HG03432 (cell line): ENCODE measurements around the gene SLC35G3.
A peak's percentile ranks its signal among the peaks of the same experiment; 100 is the strongest.
"Not testable (repeated sequence)": the region's sequence is repeated elsewhere in the genome, so short reads cannot be mapped to it uniquely, and the experiment has no call there.

Experiments
- ATAC-seq: cut with Tn5 transposase; IDR thresholded peaks from one replicate; pipeline ENCODE4 v1.9.1; 2021; ENCODE audit warnings: mild to moderate bottlenecking, moderate library complexity; ENCODE audit not compliant: unreplicated experiment

The SLC35G3 gene

DNA sequence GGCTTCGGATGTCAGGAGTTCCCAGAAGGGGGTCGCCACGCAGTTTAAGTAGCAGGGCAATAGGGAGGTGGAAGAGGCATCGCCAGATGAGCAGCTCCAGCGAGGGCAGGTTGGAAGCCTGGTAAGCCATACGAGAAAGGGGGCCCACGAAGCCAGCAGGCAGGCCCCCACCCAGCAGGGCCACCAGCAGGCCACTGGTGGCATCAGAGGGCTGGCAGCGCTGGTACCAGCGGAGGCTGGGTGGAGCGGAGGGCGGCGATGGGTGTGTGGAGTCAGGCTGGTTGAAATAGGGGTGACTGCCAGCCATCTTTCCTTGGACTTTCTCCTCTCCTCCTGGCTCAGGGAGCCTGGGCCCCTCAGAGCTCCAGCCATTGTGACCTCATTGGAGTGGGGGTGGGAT, at the start of gene SLC35G3:
Gene SLC35G3 (minus strand): TSS at position 393 of the 400 bp plus-strand sequence. CDS start 86 bp downstream, at position 307.
- not testable (repeated sequence) for ATAC-seq

DNA sequence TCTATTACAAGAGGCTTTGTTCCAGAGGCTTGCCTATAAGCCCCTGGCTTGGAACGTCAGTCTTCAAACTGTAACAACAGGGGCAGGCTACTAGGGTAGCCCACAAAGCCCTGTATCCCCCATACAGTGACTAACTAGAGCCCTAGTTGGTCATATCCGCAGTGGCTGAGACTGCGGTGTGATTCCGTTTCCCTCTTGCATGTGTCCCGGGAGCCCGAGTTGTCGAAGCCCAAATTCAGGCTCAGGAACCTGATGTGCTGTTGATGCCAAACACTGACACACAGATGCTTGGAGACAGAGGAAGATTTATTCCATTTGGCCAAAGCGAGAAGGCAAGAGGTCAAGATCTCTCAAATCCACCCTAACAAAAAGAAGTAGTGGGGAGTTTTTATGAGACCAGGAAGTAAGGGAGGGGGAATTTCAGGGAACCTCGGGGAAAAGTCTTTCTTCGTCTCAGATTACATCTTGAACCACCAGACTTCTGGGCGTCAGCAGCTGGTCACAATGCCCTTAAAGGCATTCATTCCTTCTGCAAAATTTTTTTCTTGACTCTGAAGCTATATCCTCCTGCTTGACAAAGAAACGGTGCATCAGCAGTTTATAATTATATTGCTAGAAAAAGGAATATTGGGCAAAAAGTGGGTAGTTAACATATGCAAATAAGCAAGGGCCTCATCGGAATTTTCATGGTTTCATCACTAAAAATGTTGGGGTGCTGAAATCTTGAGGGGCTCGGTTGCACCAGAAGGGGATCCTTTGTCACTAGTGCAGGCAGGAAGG, 49.6 kb upstream of the SLC35G3 start:
- no peak for ATAC-seq

- peak; percentile 65 for ATAC-seq
Measured at GRCh38 chr17:35242805-35243560, 48.8 kb upstream of the SLC35G3 start, which contains the start of gene SLFN5. SLFN5 (plus strand) TSS chr17:35243072; CDS start chr17:35258691, 15,619 bp downstream.

DNA sequence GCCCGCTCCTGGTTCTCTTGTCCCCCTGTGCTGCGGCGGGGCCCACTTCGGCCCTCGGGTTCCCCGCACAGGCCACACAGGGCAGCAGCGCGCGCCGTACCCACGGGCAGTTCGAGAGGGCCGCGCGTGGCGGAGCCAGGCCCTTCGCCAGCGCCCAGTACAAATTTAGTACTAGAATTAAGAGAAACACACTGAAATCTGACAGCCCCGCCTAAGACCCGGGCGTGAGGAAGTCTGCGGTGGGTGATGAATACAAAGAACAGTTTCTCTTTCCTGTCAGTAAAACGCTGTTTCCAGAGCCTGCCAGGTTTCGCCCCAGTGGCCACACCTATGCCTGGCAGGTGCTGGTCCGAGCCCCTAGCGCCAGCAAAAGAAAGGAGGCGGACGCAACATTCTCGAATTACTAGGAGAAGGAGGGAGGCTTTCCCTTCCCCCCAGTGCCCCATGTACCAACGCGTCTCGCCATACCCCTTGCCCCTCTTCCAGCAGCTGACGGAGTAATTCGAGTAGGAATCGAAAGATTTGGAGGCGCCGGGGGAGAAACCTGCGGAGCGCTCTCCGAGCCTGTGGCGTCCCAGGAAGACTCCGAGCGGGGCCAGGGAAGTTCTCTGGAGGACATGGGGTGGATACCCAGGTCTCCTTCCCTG, 48.1 kb upstream of the SLC35G3 start:
- peak; percentile 45 for ATAC-seq

GRCh38 chr17:35241520-35241919, 47.3 kb upstream of the SLC35G3 start:
- no peak for ATAC-seq

- no peak for ATAC-seq
Measured at GRCh38 chr17:35240861-35241260, 46.7 kb upstream of the SLC35G3 start.

- ATAC-seq, result no peak
Measured at GRCh38 chr17:35239823-35240222, 45.6 kb upstream of the SLC35G3 start.

DNA sequence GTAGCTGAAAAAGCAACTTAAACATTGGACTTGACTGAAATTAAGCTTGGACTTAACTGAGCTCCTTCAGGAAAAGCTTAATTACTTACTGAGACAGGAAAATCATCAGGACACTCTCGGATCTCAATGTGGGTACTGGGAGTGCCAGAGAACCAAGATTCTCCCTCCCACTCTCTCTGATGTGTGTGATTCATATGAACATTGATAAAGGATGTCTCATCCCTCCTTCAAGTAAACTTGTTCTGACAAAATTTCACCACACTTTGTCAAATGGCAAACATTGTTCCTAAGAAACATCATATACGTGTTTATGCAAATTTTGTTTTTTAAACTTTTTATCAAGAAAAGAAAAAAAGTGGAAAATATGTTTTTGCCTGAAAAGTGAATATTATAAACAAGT, 44.6 kb upstream of the SLC35G3 start:
- no peak for ATAC-seq

DNA sequence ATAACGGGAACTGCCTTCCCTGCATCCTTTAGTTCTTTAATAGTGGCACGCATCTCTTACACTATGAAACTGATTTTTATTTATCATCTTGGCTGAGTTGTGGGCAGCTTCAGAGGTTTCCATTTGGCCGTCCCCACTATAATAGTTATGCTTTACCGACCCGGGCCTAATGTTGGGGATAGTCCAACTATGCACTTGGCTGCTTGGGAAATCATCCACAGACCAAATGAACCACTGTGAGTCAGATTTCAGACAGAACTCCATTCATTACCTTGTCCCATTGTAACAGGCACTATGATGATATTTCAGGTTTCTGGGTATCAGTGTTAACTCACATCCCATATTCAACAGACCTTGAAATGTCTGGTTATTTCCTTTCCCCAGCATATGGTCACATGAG, 42.6 kb upstream of the SLC35G3 start:
- no peak for ATAC-seq

DNA sequence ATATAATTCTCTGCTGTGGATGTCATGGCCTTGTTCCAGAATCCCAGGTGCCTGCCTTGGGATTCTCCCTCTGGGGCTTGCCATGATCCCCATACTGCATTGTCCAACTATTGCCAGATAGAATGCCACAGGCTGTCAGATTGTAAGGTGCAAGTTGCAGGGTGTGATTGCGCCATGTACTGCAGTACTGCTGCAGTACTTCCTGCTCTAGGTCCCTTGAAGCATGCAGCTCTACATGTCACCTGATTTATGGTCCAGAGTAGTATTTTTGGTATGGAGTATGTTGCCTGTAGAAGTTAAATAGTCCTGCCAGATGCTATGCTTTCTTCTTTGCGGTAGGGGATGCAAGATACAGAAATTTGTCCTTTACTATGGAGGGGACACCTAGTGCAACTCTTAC, 41.7 kb upstream of the SLC35G3 start:
- no peak for ATAC-seq

GRCh38 chr17:35235289-35235688, 41.1 kb upstream of the SLC35G3 start:
- no peak for ATAC-seq

DNA sequence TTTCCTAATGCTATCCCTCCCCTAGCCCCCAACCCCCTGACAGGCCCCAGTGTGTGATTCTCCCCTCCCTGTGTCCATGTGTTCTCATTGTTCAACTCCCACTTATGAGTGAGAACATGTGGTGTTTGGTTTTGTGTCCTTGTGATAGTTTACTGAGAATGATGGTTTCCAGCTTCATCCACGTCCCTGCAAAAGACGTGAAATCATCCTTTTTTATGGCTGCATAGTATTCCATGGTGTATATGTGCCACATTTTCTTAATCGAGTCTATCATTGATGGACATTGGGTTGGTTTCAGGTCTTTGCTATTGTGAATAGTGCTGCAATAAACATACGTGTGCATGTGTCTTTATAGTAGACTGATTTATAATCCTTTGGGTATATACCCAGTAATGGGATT, 40.1 kb upstream of the SLC35G3 start:
- ATAC-seq, result not testable (repeated sequence)

GRCh38 chr17:35229638-35230037, 35.4 kb upstream of the SLC35G3 start:
- no peak for ATAC-seq

- ATAC-seq, result no peak
Measured at GRCh38 chr17:35227546-35227945, 33.4 kb upstream of the SLC35G3 start.

- no peak for ATAC-seq
Measured at GRCh38 chr17:35224436-35224835, 30.2 kb upstream of the SLC35G3 start.

GRCh38 chr17:35222452-35222851, 28.3 kb upstream of the SLC35G3 start:
- no peak for ATAC-seq

DNA sequence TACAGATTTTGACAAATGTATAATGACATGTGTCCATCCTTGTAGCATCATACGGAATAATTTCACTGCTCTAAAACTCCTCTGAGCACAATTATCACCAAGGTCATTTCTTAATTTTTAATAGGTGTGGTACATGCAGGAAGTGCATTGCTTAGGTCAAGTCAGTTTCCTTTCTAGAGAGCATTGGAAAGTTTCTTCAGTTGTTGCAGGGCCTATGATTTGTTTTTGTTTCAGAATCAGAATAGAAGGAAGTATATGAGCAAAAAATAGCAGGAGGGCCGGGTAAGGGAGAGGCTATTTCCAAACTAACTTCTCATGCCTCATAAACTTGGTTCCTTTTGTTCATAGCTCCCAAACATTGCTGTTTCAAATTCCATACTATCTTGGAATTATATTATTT, 24.7 kb upstream of the SLC35G3 start:
- no peak for ATAC-seq

DNA sequence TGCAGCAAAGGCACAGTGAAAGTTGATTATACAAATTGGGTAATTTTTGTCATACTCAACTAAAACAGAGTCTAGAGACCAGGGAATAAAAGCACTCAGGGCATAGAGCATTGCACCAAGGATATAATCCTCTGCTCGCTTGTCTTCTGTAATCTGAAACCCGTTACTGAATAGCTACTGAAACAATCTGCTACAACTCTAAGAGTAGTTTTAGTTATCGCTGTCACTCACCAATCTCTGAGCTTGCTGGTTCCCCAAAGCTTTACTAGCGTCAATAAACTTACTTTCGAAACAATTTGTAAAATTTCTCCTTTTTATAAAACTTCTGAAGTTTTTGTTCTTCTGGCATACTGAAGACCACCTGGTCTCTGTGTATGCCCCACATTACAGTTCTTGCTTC, 22.9 kb upstream of the SLC35G3 start:
- no peak for ATAC-seq

- no peak for ATAC-seq
Measured at GRCh38 chr17:35214631-35215273, 20.6 kb upstream of the SLC35G3 start.

DNA sequence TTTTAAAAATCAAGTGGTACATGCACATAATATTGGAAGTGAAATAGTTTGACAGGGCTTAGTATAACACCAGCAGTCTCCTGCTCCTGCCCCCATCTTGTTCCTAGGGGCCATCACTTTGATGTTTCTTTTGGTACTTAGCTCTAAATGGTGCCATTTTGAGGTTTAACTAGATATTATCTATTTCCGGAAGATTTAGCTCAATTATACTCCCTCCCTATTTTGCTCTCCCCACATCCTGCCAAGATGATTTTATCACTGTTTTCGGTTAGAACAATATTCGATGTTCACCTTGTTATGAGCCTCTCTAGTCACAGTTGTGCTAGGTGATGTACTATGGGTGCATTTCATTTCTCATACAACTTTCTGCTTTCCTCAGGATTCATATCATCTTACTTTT, 20.0 kb upstream of the SLC35G3 start:
- no peak for ATAC-seq

DNA sequence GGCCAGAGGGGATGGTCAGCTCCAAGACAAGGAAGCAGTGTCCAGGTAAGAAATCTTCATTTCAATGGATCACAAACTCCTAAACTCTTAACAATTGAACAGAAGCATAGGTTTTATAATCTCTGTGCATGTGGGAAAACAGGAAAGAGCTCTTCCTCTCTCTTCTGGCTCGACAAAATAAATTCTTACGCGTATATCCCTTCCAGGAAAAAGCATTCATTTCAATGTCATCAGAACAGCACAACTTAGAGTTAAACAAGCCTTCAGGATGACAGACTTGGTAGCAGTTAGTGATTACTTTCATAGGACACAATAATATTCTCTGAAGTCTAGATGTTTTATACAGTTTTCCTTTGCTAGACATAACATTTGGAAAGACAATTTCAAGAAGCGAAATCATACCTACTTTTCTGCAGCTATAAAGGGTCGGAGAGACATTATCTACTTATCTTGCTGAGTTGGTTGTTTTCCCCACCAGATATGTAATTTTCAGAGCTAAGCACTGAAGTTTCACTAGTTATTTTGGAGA, 19.3 kb upstream of the SLC35G3 start:
- no peak for ATAC-seq
